GM19099 (cell line): ENCODE data around the gene WEE1.

Experiments used
- POLR2A ChIP-seq: IDR thresholded peaks from 3 replicates; pipeline ENCODE4 v1.6.1; 2011; ENCODE audit warnings: low read depth; ENCODE audit not compliant: insufficient read length; ENCODE audit errors: extremely low read depth

Gene WEE1

GRCh38 chr11:9562716-9563115, 10.8 kb upstream of the WEE1 start:
- no peak for TF ChIP-seq POLR2A

- no peak for TF ChIP-seq POLR2A
Measured at GRCh38 chr11:9563196-9563730, 10.2 kb upstream of the WEE1 start.

GRCh38 chr11:9565822-9566560, 7.5 kb upstream of the WEE1 start:
- TF ChIP-seq POLR2A: no peak

- TF ChIP-seq POLR2A: no peak
Measured at GRCh38 chr11:9566561-9567063, 6.9 kb upstream of the WEE1 start.

- no peak for TF ChIP-seq POLR2A
Measured at GRCh38 chr11:9567401-9567800, 6.1 kb upstream of the WEE1 start.

- TF ChIP-seq POLR2A: no peak
Measured at GRCh38 chr11:9568161-9568853, 5.2 kb upstream of the WEE1 start.

GRCh38 chr11:9568854-9569587, 4.4 kb upstream of the WEE1 start:
- TF ChIP-seq POLR2A: no peak

DNA sequence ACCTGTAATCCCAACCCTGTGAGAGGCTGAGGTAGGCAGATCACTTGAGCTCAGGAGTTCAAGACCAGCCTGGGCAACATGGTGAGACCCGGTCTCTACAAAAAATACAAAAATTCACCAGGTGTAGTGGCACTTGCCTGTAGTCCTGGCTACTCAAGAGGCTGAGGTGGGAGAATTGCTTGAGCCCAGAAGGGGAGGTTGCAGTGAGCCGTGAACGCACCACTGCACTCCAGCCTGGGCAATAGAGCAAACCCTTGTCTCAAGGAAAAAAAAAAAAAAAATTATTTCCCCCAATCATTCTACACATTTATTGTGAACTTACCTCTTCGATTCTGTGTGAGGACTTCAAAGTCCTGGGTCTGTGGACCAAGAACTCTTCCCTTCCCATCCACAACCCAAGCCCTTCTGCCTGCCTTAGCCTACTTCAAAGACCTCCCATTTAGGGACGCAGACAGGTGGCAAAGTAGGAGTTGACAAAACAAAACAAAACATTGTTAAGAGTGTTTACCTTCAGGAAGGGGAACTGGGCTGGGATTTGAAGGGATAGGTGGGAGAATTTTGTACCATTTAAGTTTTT, 3.8 kb upstream of the WEE1 start:
- no peak for TF ChIP-seq POLR2A

- TF ChIP-seq POLR2A: no peak
Measured at GRCh38 chr11:9570313-9571025, 3.0 kb upstream of the WEE1 start.

GRCh38 chr11:9571071-9571762, 2.3 kb upstream of the WEE1 start:
- TF ChIP-seq POLR2A: no peak

DNA sequence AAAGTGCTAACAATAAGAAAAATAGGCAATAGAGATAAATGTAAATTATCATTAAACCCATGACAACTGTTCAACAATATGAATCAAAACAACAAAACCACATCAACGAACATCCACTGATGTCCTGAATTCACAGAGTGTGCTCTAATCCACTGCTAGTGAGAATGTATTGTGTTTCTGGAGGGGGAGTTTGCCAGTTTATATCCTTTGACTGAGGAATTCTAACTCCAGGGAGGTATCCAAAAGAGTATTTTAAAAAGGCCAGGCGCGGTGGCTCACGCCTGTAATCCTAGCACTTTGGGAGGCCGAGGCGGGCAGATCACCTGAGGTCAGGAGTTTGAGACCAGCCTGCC, 1.7 kb upstream of the WEE1 start:
- TF ChIP-seq POLR2A: no peak

- no peak for TF ChIP-seq POLR2A
Measured at GRCh38 chr11:9573775-9574621, 528 bp downstream of the WEE1 start.
